Activated CD4-positive, alpha-beta T cell treated with anti-CD3 and anti-CD28 coated beads for 1 hour (primary cell): ENCODE data around the gene BEX5.
"Not testable (repeated sequence)": the region's sequence is repeated elsewhere in the genome, so short reads cannot be mapped to it uniquely, and the experiment has no call there.

Experiments used
- DNase-seq: peaks from one replicate; pipeline ENCODE4 v3.0.0-alpha.2; 2020

BEX5 gene

DNA sequence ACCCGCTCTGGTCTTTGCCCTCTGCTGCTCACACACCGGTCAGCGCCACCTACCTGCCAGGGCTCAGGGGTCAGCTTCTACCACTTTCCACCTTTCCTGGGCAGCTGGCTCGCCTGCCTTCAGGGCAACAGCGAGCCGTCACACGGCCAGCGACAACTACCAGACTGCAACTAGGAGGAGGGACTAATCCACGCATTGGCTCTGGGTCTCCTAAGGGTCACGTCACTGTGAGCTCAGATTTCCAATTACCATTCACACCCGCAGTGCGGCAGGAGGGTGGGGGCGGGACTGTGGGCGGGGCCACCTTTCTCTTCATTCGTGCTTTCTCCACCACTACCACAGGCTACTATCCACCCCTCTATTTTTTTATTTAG lies at the start of gene BEX5:
Gene BEX5, minus strand, starts transcription at position 172 of the 374 bp plus-strand sequence. CDS start 1,712 bp downstream, outside the sequence.
- DNase-seq = peak; percentile 39

DNA sequence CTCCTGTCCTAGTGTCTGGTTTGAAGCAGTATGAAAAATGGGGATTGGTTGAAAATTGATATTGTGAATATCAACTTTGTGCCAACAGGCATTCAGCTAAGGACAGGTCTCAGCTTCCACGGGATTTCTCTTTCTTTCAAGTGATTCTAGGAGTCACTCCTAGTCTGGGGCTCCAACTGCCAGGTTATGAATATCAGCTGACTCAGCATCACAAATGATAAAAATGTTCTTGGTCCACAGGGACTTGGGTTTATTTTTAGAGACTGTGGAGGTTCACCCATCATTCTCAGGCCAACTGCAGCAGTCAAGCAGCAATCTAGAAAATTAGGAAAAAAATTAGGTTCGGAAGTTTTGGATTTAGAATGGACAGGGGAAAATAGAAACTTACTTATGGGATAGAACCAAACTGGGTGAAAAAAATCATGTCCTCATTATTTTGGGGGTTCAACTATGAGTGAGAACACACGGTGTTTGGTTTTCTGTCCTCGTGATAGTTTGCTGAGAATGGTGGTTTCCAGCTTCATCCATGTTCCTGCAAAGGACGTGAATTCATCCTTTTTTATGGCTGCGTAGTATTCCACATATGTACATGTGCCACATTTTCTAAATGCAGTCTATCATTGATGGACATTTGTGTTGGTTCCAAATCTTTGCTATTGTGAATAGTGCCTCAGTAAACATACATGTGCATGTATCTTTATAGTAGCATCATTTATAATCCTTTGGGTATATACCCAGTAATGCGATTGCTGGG lies 30.4 kb upstream of the BEX5 start:
- no peak for DNase-seq

DNA sequence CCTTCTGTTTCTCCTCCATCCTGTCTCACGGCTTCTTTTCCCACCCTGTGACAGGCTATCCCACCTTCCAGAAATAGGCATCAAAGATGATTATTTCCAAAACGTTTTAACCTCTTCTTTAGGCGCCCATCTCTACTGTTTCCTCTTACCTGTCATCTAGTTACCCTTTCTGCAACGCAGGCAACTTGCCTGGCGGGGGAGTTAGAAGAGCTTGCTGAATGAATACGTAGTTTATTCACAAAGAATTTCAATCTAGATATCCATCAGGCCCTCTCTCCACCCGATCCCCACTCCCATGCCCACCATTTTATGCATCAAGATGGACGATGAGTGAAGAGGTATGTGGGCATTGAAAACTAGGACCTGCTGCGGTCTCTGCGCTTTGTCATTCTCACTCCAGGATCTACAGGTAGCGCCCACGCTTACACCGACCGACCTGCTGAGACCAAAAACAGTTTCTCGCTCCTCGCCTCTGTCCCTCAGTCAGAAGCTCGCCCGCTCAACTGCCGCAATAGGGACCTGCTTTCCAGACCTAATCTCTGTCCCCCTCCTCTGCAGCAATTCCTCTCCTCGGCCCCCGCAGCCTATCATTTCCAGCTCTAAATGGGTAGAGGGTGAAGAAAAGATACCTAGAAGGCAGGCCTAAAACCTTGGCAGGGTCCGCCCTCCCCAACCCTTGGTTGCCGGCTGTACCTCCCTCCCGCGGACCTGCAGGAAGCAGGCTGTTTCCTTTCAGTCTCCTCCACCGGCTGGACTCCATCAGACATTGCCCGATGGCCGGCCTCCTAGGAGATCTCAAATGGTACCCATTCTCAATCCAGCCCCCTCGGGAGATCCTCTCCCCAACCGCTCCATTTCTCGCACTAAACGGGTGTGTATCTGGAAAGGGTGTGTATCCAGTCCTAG lies 624 bp downstream of the BEX5 start:
- no peak for DNase-seq

DNA sequence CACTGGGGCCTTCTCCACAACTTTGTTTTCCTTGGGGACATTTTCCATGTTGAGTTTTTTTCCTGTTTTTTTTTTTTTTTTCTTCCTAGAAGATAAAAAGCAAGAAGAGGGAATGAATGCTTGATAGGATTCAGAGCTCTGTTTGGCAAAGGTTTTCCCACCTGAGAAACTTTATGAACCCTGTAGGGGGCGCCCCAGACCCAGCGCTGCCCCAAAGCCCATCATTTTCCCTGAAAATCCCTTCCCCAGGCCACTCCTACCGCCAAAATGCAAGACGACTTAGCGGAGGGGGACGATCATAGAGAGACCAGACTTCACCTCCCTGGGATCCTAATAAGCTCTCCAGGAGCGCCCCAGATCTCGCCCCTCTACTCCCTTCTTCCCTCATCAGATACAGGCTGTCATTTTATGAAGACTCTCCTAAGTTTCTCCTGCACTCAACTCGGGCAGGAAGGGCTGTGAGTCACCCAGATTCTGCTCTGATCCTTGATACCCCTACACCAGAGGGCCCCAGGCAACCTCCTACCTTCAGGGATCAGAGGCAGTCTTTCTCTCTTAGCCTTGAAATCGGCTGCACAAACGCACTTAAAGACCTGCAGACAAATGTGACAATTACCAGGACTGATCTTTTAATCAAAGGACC lies 1.4 kb downstream of the BEX5 start:
- DNase-seq = no peak

DNA sequence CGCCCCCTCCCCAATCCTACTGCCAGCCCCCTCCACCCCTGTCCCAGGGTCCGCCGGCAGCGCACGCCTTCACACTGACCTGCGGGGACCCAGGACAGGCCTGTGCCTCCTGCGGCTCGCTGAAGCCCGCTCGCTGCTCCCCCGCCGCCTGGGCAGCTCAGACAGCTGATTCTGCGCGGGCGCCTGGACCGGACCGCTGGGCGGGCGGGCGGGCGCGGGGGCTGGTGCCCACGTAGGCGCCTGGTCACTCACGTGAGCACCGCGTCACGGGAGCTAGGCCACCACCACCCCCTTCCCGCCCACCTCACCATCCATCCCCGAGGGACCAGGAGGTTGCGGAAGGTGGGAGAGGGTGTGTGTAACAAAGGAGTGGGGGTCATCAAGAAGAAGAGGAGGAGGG lies 13.5 kb downstream of the BEX5 start, which contains the start of gene TCEAL6:
Gene TCEAL6, minus strand, starts transcription at position 208 of the 400 bp plus-strand sequence.
- DNase-seq = not testable (repeated sequence)

DNA sequence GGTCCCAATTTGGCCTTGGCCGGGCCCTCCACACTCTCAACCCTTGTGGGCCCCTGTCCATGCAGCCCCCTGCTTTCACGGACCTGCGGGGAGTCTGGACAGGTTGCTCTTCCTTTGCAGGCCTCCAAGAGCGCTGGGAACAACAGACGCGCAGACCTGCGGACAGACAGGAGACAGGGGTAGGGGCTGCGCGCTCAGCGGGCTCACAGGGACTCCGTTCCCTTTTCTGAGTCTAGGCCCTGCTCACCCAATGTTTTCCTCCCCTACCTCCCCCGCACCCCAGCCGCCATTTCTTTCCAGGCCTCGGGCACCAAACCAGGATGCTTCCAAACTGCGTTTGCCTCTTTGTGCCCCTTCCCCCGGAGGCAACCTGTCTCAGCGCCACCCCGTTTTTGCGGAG lies 14.1 kb downstream of the BEX5 start:
- DNase-seq = not testable (repeated sequence)

DNA sequence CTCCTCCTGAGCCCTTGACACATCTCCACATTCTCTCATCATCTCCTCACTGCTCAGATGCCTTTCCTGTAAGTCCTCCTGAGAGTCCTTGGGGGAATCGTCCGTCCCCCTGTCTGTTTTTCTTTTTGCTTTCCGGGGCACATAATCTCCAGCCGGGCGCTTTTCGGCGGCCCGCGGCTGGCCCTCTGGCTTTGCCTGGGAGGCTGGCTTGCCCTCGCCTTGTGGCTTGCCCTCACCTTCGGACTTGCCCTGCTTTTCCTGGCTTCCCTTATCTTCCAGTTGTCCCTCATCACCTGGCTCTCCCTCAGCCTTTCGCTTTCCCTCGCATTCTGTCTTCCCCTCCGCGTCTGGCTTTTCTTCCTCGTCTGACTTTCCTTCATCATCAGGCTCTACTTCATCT lies 14.9 kb downstream of the BEX5 start:
- not testable (repeated sequence) for DNase-seq

DNA sequence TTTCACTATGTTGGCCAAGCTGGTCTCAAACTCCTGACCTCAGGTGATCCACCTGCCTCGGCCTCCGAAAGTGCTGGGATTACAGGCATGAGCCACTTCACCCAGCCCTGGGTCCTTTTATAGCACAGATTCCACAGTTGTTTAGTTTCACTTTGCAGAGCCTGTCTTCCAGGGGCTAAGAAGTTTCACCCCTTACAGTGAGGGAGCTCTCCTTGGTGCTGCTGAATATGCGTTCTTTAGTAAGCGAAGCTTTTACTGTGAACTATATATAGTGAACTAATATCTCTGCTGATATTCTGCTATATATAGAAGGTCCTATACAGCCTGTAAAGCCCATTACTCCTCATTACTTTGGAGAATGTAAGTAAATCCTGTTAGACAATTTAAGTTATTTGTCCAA lies 17.7 kb downstream of the BEX5 start:
- no peak for DNase-seq

DNA sequence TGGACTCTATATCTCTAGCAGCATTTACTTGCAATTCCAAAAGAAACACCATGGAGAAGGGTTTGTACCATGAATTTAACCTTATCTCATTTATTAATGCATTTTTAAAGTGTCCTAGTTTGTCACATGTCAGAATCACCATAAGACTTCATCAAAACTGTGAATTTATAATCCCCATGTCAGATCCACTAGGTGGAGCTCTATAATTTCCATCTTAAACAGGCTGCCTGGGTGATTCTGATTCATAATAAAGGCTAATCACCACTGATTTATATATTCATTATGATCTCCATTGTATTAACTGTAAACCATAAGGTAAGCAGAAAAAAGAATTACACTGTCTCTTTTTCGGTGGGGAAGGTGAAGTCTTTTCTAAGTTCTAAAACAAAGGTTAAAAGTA lies 26.3 kb downstream of the BEX5 start:
- no peak for DNase-seq

DNA sequence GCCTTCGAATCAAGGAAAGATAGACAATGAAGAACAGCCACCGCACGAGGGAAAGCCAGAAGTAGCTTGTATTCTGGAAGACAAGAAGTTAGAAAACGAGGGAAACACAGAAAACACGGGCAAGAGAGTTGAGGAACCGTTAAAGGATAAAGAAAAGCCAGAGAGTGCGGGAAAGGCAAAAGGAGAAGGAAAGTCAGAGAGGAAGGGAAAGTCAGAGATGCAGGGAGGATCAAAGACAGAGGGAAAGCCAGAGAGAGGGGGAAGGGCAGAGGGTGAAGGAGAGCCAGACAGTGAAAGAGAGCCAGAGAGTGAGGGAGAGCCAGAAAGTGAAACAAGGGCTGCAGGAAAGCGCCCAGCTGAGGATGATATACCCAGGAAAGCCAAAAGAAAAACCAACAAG lies 28.9 kb downstream of the BEX5 start:
- no peak for DNase-seq

DNA sequence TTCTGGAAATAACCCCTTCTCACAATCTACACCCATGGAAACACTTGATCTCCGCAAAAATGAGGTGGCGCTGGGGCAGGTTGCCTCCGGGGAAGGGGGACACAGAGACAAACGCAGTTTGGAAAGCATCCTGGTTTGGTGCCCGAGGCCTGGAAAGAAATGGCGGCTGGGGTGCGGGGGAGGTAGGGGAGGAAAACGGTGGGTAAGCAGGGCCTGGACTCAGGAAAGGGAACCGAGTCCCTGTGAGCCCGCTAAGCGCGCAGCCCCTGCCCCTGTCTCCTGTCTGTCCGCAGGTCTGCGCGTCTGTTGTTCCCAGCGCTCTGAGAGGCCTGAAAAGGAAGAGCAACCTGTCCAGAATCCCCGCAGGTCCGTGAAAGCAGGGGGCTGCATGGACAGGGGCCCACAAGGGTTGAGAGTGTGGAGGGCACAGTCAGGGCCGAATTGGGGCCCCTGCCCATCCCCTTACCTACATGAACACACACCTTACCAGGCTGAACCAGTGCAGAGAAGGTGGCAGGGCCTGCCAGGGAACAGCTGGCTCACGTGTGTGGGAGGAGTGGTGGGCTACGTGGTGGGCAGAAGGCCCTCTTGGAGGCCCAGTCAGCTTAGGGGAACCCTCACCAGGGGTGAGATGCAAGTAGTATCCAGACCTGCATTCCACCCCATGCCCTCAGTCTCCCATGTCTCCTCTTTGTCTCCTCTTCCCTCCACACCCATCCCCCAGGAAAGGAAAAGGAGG lies 29.5 kb downstream of the BEX5 start:
- not testable (repeated sequence) for DNase-seq

DNA sequence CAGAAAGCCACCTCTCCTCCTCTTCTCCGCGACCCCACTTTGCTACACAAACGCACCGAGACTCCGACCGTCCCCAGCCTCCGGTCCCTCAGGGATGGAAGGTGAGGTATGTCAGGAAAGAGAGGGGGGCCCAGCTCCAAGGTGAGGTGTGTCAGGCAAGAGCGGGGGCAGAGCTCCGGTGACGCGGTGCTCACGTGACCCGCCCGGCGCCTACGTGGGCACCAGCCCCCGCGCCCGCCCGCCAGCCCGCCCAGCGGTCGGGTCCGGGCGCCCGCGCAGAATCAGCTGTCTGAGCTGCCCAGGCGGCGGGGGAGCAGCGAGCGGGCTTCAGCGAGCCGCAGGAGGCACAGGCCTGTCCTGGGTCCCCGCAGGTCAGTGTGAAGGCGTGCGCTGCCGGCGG lies 30.3 kb downstream of the BEX5 start, which contains the start of gene TCEAL2:
Gene TCEAL2, plus strand, starts transcription at position 244 of the 400 bp plus-strand sequence. CDS start 1,152 bp downstream, outside the sequence.
- DNase-seq = not testable (repeated sequence)

DNA sequence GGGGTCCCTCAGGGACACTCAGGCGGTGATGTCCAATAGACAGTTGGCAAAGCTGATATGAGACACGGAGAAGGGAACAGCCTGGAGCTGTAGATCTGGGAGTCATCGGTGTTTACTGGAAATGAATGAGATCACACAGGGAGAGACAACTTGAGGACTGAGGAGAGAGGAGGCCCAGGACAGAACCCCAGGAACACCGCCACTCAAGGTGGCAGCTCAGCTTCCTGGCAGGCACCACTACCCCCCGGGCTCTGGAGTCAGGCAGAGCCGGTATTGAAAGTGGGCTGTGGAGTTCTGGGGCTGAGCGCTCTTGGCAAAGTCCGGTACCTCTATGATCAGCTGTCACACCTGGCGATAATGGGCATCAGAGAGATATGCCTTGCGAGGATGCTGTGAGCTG lies 30.8 kb downstream of the BEX5 start:
- DNase-seq = not testable (repeated sequence)

DNA sequence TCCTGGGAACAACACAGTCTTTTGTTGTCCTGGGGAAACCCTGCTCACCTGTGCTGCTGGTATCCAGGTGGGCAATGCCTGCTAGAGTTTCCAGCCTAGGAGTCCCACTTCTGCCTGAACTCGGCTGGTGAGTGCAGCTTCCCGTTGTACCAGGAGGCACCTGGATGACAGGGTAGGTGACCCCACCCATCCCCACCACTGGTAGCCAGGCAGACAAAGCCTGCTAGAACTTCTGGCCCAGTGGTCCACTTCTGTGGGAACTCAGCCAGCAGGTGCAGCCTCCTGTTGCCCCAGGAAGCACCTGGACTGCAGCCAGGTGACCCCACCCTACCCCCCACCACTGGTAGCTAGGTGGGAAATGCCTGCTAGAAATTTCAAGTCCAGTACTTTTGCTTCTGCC lies 40.0 kb downstream of the BEX5 start:
- DNase-seq = no peak

DNA sequence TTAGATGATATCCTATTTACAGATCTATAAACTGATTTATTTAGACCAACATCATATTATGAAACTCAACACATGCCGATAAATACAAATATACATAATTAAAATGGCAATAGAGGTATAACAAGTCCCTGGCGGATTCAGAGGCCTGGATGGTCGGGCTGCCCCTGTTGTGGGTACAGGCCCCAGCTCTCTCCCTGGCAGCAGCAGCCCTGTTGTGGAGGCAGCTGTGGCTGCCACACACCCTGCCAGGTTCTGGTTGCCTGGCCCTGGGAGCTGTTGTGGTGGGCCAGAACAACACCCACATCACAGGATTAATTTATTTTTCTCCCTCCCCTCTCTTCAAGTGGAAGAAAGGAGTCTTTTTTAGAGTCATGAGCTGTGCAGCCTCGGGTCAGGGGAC lies 42.4 kb downstream of the BEX5 start:
- DNase-seq = no peak
